HG03196 (cell line): ENCODE data around the gene BMP6.
A peak's percentile ranks its signal among the peaks of the same experiment; 100 is the strongest.

Source experiments
- ATAC-seq: cut with Tn5 transposase; IDR thresholded peaks from one replicate; pipeline ENCODE4 v1.9.1; 2021; ENCODE audit not compliant: unreplicated experiment

BMP6 gene

GRCh38 chr6:7725849-7726415 is at the start of gene BMP6:
Gene BMP6 (plus strand): TSS chr6:7726099. CDS start chr6:7726956, 857 bp downstream.
- ATAC-seq: peak; percentile 59

GRCh38 chr6:7677229-7677628 is 48.7 kb upstream of the BMP6 start:
- no peak for ATAC-seq

DNA sequence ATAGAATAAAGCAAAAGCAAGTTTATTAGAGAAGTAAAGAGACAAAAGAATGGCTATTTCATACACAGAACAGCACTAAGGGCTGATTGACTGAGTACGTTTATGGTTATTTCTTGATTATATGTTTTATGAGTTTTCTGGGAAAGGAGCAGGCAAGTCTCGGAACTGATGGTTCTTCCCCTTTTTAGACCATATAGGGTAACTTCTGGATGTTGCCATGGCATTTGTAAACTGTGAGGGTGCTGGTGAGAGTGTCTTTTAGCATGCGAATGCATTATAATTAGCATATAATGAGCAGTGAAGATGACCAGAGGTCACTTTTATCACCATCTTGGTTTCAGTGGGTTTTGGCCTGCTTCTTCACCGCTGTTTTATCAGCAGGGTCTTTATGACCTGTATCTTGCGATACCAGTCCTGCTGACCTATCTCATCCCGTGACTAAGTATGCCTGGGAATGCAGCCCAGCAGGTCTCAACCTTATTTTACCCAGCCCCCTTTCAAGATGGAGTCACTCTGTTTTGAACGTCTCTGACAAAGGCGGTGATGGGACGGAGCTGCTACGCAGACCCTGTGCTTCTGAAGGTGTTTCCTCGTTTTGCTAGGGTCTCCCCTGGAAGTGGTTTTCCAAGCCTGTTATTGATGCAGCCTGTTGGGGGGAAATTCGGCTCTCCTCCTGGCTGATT is 45.4 kb upstream of the BMP6 start:
- no peak for ATAC-seq

GRCh38 chr6:7681449-7681848 is 44.5 kb upstream of the BMP6 start:
- no peak for ATAC-seq

GRCh38 chr6:7684076-7684475 is 41.8 kb upstream of the BMP6 start:
- no peak for ATAC-seq

DNA sequence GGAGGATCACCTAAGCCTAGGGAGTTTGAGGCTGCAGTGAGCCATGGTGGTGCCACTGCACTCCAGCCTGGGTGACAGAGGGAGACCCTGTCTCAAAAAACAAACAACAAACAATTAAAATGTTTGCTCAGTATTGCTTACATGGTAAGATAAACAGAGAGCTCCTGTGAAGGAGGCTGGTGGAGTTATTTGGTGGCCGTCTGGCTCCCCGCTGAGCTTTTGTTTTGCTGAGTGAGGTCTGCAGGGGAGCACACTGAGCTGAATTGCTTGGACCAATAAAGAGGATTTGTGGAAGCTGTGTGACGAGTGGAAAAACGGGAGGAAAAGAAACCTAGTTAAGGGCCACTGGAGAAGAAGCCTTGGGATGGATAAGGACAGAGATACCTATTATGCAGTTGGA is 41.1 kb upstream of the BMP6 start:
- ATAC-seq: no peak

DNA sequence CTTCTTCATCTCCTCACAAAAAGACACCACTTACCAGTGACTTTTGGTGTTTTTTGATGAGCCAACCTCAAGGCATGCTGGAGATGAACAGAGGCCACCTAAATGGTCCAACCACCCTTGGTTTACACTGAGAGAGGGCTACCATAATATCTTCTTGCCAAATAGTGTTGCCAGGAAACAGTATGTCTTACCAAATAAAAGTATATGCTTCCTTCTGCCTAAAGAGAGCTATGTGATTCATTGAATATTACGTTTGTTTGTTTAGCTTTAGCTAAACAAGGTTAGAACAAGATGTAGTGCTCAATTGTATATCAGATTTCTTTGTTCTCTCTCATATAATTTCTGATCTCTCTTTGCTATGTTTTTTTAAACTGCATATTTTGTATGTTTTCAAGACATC is 40.6 kb upstream of the BMP6 start:
- ATAC-seq: no peak

DNA sequence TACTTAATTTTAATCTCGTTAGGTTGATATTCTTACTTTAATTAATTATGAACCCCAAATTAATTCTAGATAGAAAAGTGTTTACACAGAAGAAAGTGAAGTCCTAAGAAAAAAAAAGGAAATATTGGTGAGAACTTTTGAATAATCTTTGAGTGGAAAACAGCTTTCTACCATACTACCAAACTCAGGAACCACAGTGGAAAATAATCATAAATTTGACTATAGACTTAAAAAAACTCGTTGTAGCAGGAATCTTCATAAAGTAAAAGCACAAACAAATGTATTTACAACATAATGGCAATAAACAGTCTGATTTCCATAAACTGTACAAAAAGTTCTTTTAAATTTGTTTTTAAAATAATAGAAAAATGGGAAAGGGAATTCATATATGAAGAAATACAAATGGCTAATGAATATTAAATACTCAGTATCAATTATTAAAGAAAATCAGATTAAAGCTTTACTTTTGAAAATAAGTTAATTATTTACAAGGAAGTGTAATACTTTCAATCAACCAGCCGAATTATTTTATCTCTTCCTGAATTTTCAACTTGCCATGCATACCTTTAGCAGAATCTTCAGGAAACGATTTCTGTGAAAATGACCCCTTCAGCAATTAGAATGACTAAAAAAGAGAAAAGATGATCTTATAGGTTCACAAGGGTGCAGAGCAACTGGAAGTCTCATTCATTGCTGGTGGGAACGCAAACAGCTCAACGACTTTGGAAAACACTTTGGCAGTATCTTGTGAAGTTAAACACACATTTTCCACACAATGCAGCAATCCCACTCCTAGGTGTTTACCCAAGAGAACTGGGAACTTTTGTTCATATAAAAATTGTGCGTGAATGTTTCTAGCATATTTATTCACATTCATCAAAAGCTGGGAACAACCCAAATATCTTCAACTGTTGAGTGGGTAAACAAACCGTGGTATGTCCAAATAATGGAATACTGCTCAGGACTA is 38.5 kb upstream of the BMP6 start:
- no peak for ATAC-seq

DNA sequence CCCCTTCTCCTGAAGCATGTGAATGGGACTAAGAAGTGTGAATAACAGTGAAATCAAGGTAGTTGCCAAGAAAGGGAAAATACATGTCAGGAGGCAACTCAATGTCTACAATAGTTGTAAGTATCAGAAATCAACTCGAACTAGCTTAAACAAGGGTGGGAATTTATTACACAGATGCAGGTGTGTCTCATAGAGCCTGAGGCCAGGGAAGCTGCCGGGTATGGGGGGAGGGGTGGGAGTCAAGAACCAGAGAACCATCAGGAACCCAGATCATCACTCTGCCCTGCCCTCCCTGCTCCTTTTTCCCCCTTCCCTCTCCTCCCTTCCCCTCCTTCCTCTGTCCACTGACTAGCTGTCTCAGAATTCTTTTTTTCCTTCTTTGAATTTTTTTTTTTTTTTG is 34.9 kb upstream of the BMP6 start:
- ATAC-seq: no peak

GRCh38 chr6:7691675-7692452 is 34.0 kb upstream of the BMP6 start:
- ATAC-seq: no peak

DNA sequence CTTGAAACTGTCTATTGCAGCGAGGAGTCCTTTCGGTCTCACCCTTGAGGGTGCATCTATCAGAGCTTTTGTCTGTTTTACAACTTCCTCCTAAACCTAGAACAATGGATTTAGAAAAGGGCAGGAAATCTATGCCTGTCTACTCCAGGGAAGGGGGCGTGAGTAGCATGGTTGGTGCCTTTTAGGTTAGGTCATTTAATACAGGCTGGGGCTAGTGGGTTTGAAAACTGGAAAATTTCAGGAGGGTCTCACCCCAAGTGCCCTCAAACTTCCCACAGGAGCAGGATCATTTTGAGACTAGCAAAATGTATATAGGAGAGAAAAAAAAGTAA is 33.5 kb upstream of the BMP6 start:
- ATAC-seq: no peak

- no peak for ATAC-seq
Measured at GRCh38 chr6:7693827-7694226, 32.1 kb upstream of the BMP6 start.

- ATAC-seq: no peak
Measured at GRCh38 chr6:7696061-7696460, 29.8 kb upstream of the BMP6 start.

- no peak for ATAC-seq
Measured at GRCh38 chr6:7697432-7697819, 28.5 kb upstream of the BMP6 start.

DNA sequence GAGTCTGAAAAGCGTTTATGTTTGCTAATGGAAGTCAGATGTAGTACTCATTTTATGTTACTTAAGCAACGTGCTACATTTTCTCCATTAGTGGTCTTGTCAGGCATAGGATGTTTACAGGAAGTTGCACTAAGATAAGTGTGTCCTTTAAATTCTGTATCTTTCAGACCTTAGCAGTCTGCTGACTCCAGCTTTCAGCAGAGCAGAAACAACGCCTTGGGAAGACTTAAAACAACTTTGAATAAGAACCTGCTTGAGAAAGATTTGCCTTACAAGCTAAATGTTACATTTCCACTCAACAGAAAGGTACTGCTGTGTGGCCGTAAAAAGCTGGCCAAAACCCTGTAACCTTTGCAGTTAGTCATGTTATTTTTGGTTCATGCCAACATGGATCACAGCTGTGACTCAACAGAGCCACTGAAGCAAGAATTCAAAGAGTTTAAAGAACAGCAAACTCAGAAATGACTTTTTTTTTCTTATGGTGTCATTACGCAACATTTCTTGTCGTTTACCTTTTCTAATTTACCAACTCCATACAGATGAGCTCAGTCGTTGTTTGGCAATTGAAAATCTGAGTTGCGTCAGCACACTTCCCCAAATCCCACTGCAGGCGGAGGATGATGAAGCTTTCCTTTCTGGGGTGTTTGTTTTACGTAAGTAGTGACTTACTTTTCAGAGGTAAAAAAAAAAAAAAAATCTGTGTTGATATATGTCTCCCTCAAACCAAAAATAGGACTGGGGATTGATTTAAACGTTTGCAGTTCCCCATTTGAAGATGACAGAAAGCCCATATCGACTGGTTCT is 27.9 kb upstream of the BMP6 start:
- ATAC-seq: no peak

DNA sequence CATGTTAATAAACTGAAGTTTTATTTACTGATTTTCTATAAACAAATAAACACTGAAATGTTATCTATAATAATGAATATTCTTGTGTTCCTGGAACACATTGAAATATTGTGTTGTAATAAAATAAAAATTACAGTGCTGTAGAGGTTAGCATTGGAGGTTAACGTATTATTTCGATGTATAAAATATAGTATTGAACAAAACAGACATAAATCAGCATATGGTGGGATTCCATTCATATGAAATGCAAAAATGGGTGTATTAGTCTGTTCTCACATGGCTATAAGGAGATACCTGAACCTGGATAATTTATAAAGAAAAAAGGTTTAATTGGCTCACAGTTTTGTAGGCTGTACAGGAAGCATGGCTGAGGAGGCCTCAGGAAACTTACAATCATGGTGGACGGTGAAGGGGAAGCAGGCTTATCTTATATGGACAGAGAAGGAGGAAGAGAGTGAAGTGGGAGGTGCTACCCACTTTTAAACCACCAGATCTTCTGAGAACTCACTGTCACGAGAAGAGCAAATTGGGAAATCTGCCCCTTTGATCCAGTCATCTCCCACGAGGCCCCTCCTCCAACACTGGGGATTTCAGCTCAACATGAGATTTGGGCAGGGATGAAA is 24.6 kb upstream of the BMP6 start:
- no peak for ATAC-seq

DNA sequence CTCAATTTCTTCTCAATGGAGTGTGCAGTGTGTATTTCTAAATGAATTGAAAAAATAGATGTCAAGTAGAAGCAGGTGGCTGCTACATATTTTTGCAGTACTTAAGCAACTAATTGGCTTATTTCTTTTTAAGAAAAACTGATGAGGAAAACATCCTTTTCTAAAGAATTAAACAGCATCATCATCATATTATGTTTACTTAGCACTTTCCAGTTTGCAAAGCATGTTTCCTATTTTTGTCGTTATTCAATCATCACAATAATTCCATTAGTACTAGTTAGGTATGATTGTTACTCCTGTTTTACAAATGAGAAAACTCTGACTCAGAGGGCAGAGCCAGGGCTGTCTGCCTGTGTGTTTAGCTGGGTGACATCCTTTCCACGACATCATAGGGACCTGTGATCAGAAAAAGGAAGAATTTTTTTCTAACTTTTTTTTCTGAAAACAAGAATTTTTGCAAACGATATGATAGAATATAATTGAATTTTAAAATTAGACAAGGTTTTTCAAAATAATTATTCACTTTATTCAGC is 22.7 kb upstream of the BMP6 start:
- ATAC-seq: no peak

DNA sequence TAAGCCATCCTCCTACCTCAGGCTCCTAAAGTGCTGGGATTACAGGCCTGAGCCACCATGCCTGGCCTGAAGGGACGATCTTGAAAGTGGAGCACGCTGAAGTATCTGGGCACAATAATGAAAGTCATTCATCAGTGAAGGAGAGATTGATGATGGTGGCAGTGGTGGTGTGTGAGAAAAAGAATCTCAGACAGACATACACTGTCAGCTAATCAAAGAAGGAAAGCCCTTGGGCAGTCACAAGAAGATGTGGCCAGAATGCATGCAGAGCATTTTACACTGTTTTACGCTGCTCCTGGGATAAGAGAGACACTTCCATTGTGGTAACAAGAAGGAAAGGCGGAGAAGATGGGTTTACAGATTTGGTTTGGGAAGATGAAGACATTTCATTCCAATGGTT is 20.4 kb upstream of the BMP6 start:
- no peak for ATAC-seq

DNA sequence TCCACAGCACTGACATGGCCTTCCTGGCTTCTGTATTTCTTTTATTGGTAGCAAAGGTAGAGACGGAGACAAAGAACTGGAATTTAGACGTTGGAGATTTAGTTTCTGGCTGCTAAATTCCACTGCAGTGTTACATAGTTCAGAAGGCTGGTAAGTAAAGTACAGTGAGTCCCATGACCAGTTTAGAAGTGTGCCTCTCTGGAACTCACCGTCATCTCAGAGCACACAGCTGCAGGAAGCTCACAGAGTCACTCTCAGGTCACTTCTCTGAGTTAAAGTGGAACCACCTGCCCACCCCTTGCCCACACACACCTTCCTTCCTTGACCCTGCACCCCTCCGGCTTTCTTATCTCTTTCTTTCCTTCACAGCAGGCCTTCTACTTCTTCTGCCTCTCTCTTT is 19.6 kb upstream of the BMP6 start:
- no peak for ATAC-seq

- no peak for ATAC-seq
Measured at GRCh38 chr6:7707787-7708186, 18.1 kb upstream of the BMP6 start.
